AG09309 (cell line): ENCODE measurements around the gene EVL.

Experiments used
- DNase-seq: peaks from one replicate; pipeline ENCODE4 v3.0.0-alpha.2; 2010; ENCODE audit warnings: low read depth
- H3K4me3 ChIP-seq: 2 replicates; pipeline ENCODE4 v1.5.1; 2011; ENCODE audit warnings: mild to moderate bottlenecking, low read depth, low read length, moderate library complexity; ENCODE audit not compliant: control insufficient read depth
- CTCF ChIP-seq: IDR thresholded peaks from 2 replicates; pipeline ENCODE4 v1.5.1; 2011; ENCODE audit warnings: mild to moderate bottlenecking, low read depth, low read length, inconsistent platforms; ENCODE audit not compliant: insufficient read depth, control insufficient read depth; ENCODE audit errors: missing control alignments

The EVL gene

DNA sequence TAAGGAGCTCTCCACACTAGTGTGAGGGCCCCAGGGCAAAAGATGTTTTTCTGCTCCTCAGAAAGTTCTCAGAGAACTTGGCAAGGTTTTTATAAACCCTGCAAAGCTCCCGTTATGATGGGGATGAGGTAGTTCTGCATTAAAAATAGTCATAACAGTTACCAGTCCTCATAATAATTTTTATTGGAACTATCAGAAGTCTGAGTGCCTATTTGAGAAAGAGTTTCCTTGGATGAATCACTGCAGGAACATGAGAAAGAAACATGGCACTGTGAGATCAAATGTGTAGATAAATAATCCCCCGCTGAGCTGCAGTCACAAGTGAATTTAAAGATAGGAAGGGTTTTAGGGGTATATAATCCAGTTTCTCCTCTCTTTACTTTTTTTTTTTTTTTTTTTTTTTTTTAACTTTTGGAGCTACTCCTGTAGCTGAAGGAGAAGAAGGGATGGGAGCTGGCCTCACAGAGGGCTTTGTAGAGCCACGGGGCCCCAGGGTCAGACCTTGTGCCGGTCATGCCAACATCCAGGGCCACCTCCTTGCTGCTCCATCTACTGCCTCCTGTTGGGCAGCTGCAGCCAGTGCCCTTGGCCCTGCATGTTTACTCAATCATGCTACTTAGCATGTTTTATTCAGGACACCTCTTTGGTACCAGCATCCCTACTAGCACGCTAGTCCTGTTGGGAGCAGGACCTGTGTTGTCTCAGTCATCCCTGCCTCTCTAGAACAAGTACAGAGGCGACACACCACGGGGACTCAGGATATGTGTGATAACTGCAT is 39.5 kb downstream of the EVL start:
- peak; percentile 85 for DNase-seq
- peak; percentile 23 for TF ChIP-seq CTCF

GRCh38 chr14:100105357-100106169 is 40.3 kb downstream of the EVL start:
- no peak for DNase-seq
- TF ChIP-seq CTCF: no peak
- no peak overlapping the region for H3K4me3 ChIP-seq

More for the DNA sequence above, 39.5 kb downstream of the EVL start:
- no peak overlapping the region for H3K4me3 ChIP-seq

DNA sequence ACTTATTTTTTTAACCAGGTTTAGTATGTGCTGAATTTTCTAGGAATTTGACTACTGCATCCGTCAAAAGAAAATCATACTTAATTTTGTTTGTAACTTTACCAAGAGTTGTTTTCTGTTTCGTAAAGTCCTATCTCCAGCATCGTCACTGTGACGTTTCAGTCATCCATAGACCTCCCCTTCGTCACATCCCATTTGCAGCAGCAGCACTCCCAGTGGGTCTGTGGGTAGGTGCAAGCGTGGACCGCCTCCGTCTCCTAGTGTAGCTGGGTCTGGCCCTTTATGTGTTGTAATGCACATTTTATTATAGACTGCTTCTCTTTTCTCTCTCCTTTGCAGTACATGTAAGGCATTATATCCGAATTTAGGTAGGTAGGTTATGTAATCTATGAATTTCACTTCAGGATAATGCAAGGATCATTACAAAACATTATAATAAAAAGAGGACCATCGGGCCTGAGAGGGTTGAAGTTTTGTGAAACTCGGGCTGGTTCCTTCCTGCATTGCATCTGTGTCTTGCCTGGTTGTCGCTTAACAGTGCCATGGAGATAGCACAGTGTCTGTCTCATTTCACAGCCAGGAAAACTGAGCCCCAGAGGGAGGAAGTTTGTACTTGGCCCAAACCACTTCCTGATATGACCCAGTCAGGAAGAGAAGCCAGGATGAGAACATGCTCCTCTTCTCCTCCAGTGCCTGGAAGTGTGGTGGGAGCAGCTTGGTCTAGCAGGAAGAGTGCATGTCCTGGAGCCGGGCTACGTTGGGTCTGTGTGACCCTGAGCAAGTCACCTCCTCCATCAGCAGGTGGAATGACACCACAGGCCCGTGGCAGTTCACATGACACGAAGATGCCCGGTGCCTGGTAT is 41.3 kb downstream of the EVL start:
- no peak for TF ChIP-seq CTCF
- no peak for DNase-seq
- no peak overlapping the region for H3K4me3 ChIP-seq

- DNase-seq: no peak
- no peak for TF ChIP-seq CTCF
- H3K4me3 ChIP-seq: no peak overlapping the region
Measured at GRCh38 chr14:100107236-100107635, 42.0 kb downstream of the EVL start.

DNA sequence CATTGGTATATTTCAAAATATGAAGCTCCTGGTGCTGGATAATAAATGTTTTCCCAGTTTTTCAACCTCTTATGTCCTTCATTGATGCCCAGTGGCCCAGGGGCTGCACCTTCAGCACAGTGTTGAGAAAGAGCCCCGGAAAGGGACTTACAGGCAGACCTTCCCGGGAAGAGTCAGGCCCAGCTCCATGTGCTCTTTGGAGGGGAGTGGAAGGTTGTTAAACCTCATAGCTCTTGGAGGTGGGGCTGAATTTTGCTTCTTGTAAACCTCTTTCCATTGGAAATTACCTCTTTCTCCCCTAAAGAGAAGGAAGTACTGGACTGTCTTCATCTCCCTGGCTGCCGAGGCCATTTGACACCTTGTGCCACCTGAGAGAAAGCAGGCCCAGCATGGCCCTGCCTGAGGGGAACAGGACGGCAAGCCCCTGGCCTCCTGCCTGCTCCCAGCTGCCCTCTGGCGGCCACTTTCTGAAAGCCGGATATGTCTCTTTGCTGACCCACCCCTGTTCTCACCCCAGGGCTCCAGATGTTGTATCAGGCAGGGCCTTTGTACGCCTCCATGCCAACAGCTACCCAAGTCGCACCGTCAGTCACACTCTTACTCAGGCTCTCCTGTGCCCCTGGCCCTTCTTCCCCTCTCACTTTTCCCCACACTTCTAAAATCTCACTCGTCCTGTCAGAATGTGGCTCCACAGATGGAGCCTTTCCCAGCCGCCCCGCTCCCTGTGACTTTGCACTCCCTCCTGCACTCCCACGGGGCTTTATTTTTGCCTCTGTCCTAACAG is 43.0 kb downstream of the EVL start:
- no peak for DNase-seq
- peak; percentile 94 for TF ChIP-seq CTCF
- no peak overlapping the region for H3K4me3 ChIP-seq
